NOMO-1 treated with DMSO at 0.1 percent for 48 hours (cell line): ENCODE data around the gene IGSF5.

ENCODE experiments used
- DNase-seq: peaks from one replicate; lab custom pipeline; 2025; ENCODE audit not compliant: unreplicated experiment; lab: John Stamatoyannopoulos, UW

Gene IGSF5

GRCh38 chr21:39812983-39813382, 68.0 kb downstream of the IGSF5 start:
- no peak for DNase-seq

DNA sequence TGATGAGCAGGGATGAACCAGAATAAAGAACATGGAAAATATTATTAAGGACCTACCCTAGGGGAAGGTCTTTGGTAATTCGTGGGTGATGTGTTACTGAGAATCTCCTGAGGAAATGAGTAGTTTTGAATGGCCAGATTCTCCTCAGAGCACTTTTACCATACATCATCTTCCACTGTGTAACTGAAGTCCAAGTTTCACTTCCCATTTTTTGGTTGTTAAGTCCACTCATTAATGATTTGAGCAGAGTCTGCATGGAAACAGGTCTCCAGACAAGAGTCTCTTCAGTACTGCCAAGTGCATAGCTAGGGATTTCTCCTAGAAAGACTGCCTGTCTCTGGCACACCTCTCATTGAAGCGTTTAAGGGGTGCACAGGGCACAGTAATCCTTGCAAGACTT, 73.6 kb downstream of the IGSF5 start:
- peak; percentile 42 for DNase-seq

DNA sequence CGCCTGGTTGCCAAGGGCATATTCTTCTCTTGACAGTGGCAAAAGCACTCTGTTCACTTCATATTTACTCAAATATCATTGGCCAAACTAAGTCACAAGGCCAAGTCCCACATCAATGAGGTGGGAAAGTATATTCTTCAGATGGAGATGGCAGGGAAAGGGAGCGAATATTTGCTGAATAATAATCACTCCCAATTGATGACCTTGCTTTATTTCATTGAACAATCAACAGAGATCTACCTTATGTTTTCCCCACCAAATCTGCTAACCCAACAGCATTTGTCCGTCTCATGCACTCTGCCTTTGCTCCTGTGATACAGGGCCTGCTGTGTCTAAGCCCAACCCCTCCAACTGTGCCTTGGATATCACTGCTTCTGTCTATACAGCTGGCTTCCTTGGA, 77.1 kb downstream of the IGSF5 start:
- DNase-seq: no peak

DNA sequence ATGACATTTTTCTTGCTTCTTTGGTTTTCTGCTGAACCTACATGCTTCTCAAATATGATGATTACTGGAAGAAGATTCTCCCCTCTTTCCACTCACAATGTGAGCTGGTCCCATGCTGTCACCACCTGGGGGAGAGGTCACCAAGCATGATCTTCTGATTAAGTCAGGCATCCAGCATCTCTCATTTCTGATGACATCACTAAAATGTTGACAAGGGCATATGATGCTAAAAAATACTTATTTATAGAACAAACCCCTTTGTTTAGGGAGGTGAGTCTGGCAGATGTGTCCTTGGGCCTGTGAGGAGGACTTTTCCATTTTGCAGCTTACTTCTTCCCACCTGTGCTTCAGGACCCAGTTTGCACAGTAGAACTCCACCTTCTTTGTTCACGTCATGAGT, 80.3 kb downstream of the IGSF5 start:
- DNase-seq: no peak

- no peak for DNase-seq
Measured at GRCh38 chr21:39834543-39834942, 89.6 kb downstream of the IGSF5 start.

DNA sequence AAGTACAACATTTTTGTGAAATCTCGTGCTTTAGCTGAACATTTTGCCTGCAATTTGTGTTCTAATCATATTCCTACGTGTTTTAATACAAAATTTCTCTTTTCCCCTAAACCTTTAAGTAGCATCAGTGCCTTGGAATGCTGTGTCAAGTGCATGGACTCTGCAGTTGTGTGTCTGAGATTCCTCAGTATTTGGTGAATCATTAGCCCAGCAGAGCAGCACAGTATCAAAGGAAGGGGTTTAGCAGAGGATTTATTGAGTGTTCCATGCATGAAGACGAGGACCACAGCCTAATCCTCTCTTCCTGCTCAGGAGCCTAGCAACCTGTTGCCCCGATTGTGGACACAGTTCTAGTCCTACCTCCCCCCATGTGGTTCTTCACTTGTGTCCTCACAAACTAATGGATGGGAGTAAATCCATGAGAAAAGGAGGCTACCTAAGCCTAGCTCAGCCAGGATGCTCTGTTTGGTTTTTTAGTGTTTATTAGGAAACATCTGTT, 92.9 kb downstream of the IGSF5 start:
- no peak for DNase-seq

DNA sequence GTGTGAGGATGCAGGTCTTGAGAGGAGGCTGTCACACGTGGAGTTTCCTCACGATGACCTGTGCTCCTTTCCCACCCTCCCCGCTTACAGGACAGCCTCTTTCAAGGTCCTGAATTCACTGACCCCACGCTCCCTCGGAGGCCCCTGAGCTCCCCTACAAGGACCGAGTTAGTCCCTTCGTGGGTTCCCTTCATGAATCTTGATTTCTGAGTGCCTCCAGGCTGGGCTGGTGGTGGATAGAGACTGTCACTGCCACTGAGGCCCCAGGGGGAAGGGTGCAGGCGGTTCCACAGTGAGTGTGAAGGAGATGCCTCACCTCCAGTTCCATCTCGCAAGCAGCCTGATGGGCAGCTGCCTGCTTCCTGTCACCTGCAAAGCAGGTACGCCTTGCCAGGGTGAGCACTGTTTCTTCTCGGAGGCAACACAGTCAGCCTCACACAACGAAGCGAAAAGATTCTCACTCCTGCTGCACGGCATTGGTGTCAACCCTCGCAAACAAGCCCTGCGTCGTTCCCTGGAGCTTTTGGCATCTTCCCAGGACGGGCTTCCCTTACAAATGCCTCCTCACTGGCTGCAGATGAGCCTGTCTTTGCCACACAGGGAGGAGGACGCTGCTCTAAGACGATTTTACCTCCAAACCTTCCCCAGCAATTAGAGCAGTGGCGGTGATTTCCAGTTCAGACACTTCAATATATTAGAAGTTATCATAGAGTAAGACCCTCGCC, 95.6 kb downstream of the IGSF5 start:
- DNase-seq: no peak

DNA sequence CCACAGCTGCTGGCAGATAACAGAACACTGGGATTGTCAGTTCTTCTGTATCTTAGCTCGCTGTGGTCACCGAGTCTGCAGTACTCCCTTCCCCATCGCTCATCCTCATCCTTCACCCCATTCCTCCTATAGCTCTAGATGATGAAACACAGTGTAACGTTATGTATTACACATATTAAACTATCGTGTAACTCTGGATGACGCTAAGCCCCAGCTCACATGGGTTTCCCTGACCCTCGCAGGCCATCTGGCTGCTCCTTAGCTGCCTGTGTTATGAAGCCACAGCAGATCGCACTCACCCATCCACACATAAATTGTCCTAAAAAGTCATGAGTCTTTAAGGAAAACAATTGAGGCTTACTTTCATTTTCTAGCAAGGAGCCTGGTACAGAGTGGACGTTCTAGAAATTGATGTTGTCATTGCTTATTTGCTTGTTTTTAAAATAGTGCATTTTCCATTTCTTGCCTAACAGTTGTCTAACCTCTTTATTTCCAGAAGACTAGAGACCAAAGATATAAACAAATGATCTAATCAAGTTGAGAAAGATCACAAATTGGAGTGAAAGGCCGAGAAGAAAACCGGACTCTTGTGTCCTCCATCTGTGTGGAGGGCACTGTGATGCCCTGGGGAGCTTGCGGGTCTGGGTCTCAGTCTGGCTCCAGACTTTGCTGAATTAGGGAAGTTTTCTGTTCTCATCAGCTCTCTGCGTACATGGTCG, 97.9 kb downstream of the IGSF5 start:
- DNase-seq: no peak

DNA sequence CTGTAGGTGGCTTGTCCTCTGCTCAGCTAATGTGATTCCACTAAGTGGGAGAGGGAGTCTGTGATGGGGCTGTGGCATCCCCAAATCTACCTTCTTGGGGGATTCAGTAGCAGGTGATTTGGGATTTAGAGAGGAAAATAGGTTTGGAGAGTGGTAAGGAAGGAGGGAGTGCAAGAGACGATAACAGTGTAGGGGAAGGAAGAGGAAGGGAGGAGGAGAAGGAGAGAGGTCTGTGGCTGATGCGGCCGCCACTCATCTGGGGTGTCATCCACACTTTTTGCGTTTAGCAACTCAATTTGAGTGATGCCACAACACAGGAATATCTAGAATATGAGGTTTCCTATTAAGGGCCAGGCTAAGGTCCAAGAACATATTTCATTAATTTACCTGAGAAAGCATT, 98.5 kb downstream of the IGSF5 start:
- no peak for DNase-seq

DNA sequence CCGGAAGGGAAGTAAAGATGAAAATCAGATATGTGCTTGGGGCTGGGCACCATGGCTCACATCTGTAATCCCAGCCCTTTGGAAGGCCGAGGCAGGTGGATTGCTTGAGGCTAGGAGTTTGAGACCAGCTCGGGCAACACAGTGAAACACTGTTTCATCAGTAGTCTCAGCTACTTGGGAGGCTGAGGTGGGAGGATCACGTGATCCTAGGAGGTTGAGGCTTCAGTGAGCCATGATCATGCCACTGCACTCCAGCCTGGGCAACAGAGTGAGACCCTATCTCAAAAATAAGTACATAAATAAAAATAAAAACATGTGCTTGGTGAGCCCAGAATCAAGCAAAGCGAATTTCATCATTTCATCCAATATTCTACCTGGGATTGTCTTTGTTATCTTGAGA, 98.9 kb downstream of the IGSF5 start:
- DNase-seq: no peak

GRCh38 chr21:39845571-39846130, 100.7 kb downstream of the IGSF5 start:
- no peak for DNase-seq

DNA sequence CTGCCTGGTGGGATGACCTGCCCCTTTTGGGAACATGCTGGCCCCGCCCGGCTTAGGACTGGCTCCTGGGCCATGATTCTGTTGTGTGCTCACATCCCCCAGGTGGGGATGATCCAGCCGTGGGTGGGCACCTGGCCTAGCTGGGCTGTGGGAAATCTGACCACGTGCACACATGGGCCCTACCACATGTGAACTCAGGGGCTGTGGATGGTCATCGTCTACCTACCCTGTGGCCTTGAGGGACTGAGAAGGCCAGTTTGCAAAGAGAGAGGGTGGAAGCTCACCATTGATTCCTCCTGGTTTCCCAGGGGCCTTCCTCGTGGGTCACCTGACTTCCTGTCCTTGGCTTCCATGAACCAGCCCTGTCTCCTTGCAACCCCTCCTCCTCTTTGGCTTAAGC, 102.9 kb downstream of the IGSF5 start:
- no peak for DNase-seq

DNA sequence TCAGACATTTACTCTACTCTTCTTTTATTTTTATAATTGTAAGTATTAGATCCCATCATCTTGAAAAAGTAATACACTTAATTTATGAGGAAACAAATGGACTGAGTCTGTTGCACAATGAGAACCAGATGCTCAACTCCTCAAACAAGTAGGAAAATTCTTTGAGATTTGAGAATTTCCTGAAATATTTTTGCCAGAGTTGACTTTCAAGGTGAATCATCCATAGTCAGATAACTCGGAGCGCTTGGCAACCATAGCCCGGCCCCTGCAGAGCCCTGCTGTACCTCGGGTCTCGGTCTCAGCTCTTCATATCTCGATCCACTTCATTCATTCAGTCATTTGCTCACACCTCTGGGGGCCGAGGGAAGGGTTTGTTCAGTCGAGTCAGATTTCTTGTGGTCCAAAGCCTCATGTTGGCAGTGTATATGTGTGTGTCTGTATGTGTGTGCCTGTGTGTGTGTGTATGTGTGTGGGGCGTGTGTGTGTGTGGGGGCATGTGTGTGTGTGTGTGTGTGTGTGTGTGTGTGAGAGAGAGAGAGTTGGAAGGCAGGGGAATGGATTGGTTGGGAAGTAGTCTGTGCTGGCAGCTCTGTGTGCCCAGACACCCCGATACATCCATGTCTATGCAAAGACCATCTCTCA, 104.2 kb downstream of the IGSF5 start:
- no peak for DNase-seq

DNA sequence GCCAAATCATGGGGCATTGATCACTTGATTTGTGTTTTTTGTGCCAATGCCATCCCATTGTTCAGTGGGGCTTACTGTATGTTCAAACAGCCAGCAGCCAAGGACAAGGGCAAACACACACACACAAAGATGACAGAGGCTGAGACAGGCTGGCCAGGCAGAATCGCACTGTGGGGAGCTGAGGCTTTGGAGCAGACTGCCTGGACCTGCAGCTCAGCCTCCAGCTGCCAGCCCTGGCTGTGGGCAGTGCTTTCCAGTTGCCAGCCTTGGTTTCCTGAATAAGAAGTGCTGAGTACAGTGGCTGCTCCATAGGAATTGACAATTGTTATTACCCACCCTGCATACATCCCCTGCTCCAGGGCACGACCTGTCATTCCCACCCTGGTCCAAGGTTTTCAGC, 105.3 kb downstream of the IGSF5 start:
- no peak for DNase-seq

DNA sequence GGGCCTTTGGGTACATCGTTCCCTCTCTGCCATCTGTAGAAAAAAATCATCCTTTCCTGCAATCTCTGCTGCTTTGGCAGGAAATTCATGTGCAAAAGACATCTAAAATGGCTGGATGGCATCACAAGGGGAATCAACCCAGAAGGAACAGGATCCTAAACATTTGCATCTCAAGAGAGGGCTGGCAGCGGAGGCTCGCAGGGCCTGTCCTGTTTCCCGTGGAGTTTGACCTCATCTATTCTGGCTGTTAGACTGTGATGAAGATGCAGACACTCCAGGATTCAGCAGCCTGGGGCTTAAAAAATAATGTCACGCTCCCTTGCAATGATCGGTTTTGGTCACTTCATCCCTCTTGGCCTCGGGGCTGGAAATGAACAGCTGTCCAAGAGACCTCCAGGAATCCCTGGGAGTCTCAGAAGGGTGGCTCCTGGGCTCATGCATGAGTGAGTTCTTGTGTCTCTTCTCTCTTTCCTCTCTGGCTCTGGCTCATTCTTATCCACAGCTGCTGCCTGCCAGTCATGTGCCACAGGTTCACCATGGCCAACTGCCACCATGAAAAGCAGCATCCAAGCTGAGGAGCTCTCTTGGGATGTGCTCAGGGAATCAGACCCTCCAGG, 106.1 kb downstream of the IGSF5 start:
- DNase-seq: no peak
